A549 (cell line): ENCODE data around the gene PLCL1. TPM values are rescaled to one million over a fixed set of nuclear protein-coding genes. Genes with fewer than 3 reads are reported as not detected.

Experiments used
- ATAC-seq, 2 experiments: fragments of 200-7000 bp in 1 of 2; fragments of >200 bp in 1 of 2; cut with Nextera tagmentation in 1 of 2; cut with Tn5 transposase in 1 of 2; 3 replicates each; pipeline versions ENCODE4 v1.8.0 to v1.9.1; 2018 to 2020; ENCODE audit warnings: mild to moderate bottlenecking in 1 of 2, moderate library complexity in 1 of 2
- CTCF ChIA-PET: fragments of 300-600 bp; sonication (Branson Sonifier 250); formaldehyde crosslinking; extraction: SDS; loops from one replicate; lab custom pipeline; 2021; ENCODE audit warnings: antibody characterized with exemption, inconsistent platforms; lab: Yijun Ruan, JAX
- POLR2A ChIA-PET: fragments of 350-600 bp; formaldehyde crosslinking; extraction: SDS; loops from one replicate; lab custom pipeline; 2021; ENCODE audit warnings: antibody characterized with exemption, inconsistent platforms; lab: Yijun Ruan, JAX
- DNase-seq, 2 experiments: peaks; one replicate each; pipeline versions ENCODE4 v3.0.0 to v3.0.0-alpha.2; 2011 to 2016; ENCODE audit warnings: low read depth in 1 of 2, low spot score in 1 of 2
- FAIRE-seq: peaks from 2 replicates; lab custom pipeline; 2011; peaks lifted over from hg19 to GRCh38; lab: Jason Lieb, UNC
- H3K27ac ChIP-seq, 2 experiments: fragments of >200 bp; sonication (Bioruptor Twin); formaldehyde crosslinking; 3 replicates each; pipeline ENCODE4 v1.5.1; 2016 to 2017
- H3K4me1 ChIP-seq: fragments of >200 bp; sonication (Bioruptor Twin); formaldehyde crosslinking; 3 replicates; pipeline ENCODE4 v1.6.1; 2016
- H3K4me2 ChIP-seq: fragments of >200 bp; sonication (Bioruptor Twin); formaldehyde crosslinking; 3 replicates; pipeline ENCODE4 v1.6.1; 2016
- H3K4me3 ChIP-seq: fragments of >200 bp; sonication (Bioruptor Twin); formaldehyde crosslinking; 3 replicates; pipeline ENCODE4 v1.5.1; 2016
- H3K9me3 ChIP-seq: fragments of >200 bp; sonication (Bioruptor Twin); formaldehyde crosslinking; 3 replicates; pipeline ENCODE4 v1.6.1; 2016
- BCL3 ChIP-seq: fragments of >200 bp; sonication (Bioruptor Twin); formaldehyde crosslinking; IDR thresholded peaks from 3 replicates; pipeline ENCODE4 v1.6.1; 2016
- CBX2 ChIP-seq: fragments of 200-600 bp; sonication (generic); IDR thresholded peaks from 2 replicates; pipeline ENCODE4 v1.6.1; 2016; ENCODE audit warnings: low read depth, mild to moderate bottlenecking, borderline replicate concordance
- CEBPB ChIP-seq, 2 experiments: fragments of >200 bp in 1 of 2; sonication (Bioruptor Twin) in 1 of 2; formaldehyde crosslinking in 1 of 2; IDR thresholded peaks; 2 replicates each; pipeline ENCODE4 v1.6.1; 2012 to 2016
- CHD2 ChIP-seq: fragments of 150-350 bp; IDR thresholded peaks from 2 replicates; pipeline ENCODE4 v1.6.1; 2014; ENCODE audit warnings: low read length; ENCODE audit not compliant: partially characterized antibody
- CHD4 ChIP-seq: fragments of 200-600 bp; sonication (generic); IDR thresholded peaks from 2 replicates; pipeline ENCODE4 v1.6.1; 2016; ENCODE audit warnings: antibody characterized with exemption, mild to moderate bottlenecking, borderline replicate concordance
- EHF ChIP-seq: fragments of 250-450 bp; sonication (Bioruptor Pico); IDR thresholded peaks from 2 replicates; pipeline ENCODE4 v1.5.0; 2020; ENCODE audit warnings: mild to moderate bottlenecking
- EP300 ChIP-seq, 2 experiments: fragments of >200 bp; sonication (Bioruptor Twin); formaldehyde crosslinking; IDR thresholded peaks; 2 replicates in 1 of 2; 3 replicates in 1 of 2; pipeline ENCODE4 v1.6.1; 2016 to 2017
- FOSB ChIP-seq: fragments of 250-450 bp; sonication (Bioruptor Pico); IDR thresholded peaks from 2 replicates; pipeline ENCODE4 v1.5.0; 2020; ENCODE audit warnings: mild to moderate bottlenecking, moderate library complexity
- FOXS1 ChIP-seq: fragments of 250-450 bp; sonication (Bioruptor Pico); IDR thresholded peaks from 2 replicates; pipeline ENCODE4 v1.5.0; 2020; ENCODE audit warnings: mild to moderate bottlenecking, moderate library complexity
- GATA3 ChIP-seq: IDR thresholded peaks from 2 replicates; pipeline ENCODE4 v1.6.1; 2012; ENCODE audit warnings: borderline replicate concordance
- HOXB13 ChIP-seq: fragments of 250-450 bp; sonication (Bioruptor Pico); IDR thresholded peaks from 2 replicates; pipeline ENCODE4 v1.5.0; 2020; ENCODE audit warnings: low read depth, mild to moderate bottlenecking, moderate library complexity
- MAFK ChIP-seq: fragments of 450-650 bp; IDR thresholded peaks from 2 replicates; pipeline ENCODE4 v1.6.1; 2014; ENCODE audit not compliant: partially characterized antibody
- MYC ChIP-seq: IDR thresholded peaks from 2 replicates; pipeline ENCODE4 v1.6.1; 2012; ENCODE audit warnings: mild to moderate bottlenecking, inconsistent platforms, low read length, improper control_type of control experiment, borderline replicate concordance
- NPAS2 ChIP-seq: fragments of 250-450 bp; sonication (Bioruptor Pico); IDR thresholded peaks from 2 replicates; pipeline ENCODE4 v1.8.0; 2022; ENCODE audit warnings: mild to moderate bottlenecking, moderate library complexity, borderline replicate concordance
- PBX3 ChIP-seq: IDR thresholded peaks from 2 replicates; pipeline ENCODE4 v1.6.1; 2012
- PHF8 ChIP-seq: fragments of 200-600 bp; sonication (generic); IDR thresholded peaks from 2 replicates; pipeline ENCODE4 v1.6.1; 2016; ENCODE audit warnings: low read depth, mild to moderate bottlenecking, antibody characterized with exemption, moderate library complexity, borderline replicate concordance
- POLR2A ChIP-seq: IDR thresholded peaks from 2 replicates; pipeline ENCODE4 v1.6.1; 2012; ENCODE audit warnings: mild to moderate bottlenecking, low read length
- POLR2AphosphoS2 ChIP-seq: conservative IDR thresholded peaks from 2 replicates; pipeline ENCODE4 v1.6.1; 2012; ENCODE audit warnings: low read length, improper control_type of control experiment, inconsistent platforms
- RARB ChIP-seq: fragments of 250-450 bp; sonication (Bioruptor Pico); IDR thresholded peaks from 2 replicates; pipeline ENCODE4 v1.8.0; 2021; ENCODE audit warnings: mild to moderate bottlenecking, moderate library complexity
- RFX5 ChIP-seq: fragments of 450-650 bp; IDR thresholded peaks from 2 replicates; pipeline ENCODE4 v1.7.1; 2014; ENCODE audit warnings: antibody characterized with exemption, mild to moderate bottlenecking, moderate library complexity
- RNF2 ChIP-seq: fragments of 200-600 bp; sonication (generic); IDR thresholded peaks from 2 replicates; pipeline ENCODE4 v1.6.1; 2016; ENCODE audit warnings: low read depth, mild to moderate bottlenecking, antibody characterized with exemption, moderate library complexity, borderline replicate concordance
- TFCP2L1 ChIP-seq: fragments of 250-450 bp; sonication (Bioruptor Pico); IDR thresholded peaks from 2 replicates; pipeline ENCODE4 v1.5.0; 2021; ENCODE audit warnings: mild to moderate bottlenecking
- ZC3H11A ChIP-seq: fragments of 450-650 bp; IDR thresholded peaks from 2 replicates; pipeline ENCODE4 v1.6.1; 2014; ENCODE audit warnings: antibody characterized with exemption, mild to moderate bottlenecking
- ZSCAN20 ChIP-seq: fragments of 250-450 bp; sonication (Bioruptor Pico); IDR thresholded peaks from 2 replicates; pipeline ENCODE4 v1.8.0; 2022; ENCODE audit warnings: mild to moderate bottlenecking, moderate library complexity
- WGBS: methylation state at CpG from one replicate; pipeline ENCODE4 v1.1.6; 2017; ENCODE audit errors: missing lambda C conversion rate; 5-methylcytosine and 5-hydroxymethylcytosine counted together
- polyA plus RNA-seq, 4 experiments: library from polyadenylated mRNA; depleted of rRNA in 3 of 4; stranded (reverse); fragments of >200 nt; fragmentation: RNase III in 1 of 4; extraction: RNeasy Plus Mini Kit Qiagen cat#74134 plus additional on column Dnase treatment in 1 of 4; gene quantifications; 2 replicates in 3 of 4; 3 replicates in 1 of 4; pipeline ENCODE4 v1.2.3, GENCODE V29; 2011 to 2017

The PLCL1 gene
- polyA plus RNA-seq, 2 of the 4 experiments (the other 2 are of a cell fraction), result 0.03 TPM

- Histone ChIP-seq H3K4me1 (no peaks in the 10 kb centered on the region), H3K4me3 (no peak overlapping the region), H3K27ac (no peak overlapping the region), H3K4me2 (no peak overlapping the region), H3K9me3 (no peaks in the 10 kb centered on the region)
- ATAC-seq, result no peak
- ChIA-PET POLR2A (no interaction called here), CTCF (interaction anchor here (1.0 kb wide), 1 partner anchor 22 kb away, joined by 3 read pairs; no protein-coding TSS in a partner anchor)
- FAIRE-seq, result no peak
- WGBS, result 39% methylated on average over 2 of the region's 2 CpGs
- no peak for DNase-seq
- TF ChIP-seq ZC3H11A (no peak), EP300 (IDR thresholded peaks at IDR 0.05) (no peak), EHF (CRISPR knock-in tag) (no peak)
These were observed 10.1 kb downstream of the PLCL1 start for GRCh38 chr2:197814526-197814925.

GRCh38 chr2:197821550-197822289, 17.3 kb downstream of the PLCL1 start:
- no peak overlapping the region for H3K27ac ChIP-seq
- TF ChIP-seq CHD4, result no peak
- TF ChIP-seq RFX5, result no peak
- TF ChIP-seq CBX2, result no peak
- no peak for TF ChIP-seq CEBPB (IDR thresholded peaks at IDR 0.05)
- TF ChIP-seq MAFK, result no peak
- no peak for TF ChIP-seq TFCP2L1 (CRISPR knock-in tag)
- no peak for TF ChIP-seq NPAS2
- TF ChIP-seq HOXB13 (CRISPR knock-in tag), result no peak
- TF ChIP-seq BCL3, result no peak
- no peak for TF ChIP-seq GATA3
- TF ChIP-seq, all 56 proteins: peak for 0
- Histone ChIP-seq H3K4me1 (no peaks in the 10 kb centered on the region), H3K4me3 (no peak overlapping the region), H3K9me3 (no peaks in the 10 kb centered on the region), H3K4me2 (no peak overlapping the region)
- ChIA-PET CTCF (no interaction called here), POLR2A (no interaction called here)
- DNase-seq (no peak), ATAC-seq (no peak), FAIRE-seq (no peak)
- WGBS, result 3% methylated on average over 2 of the region's 2 CpGs

GRCh38 chr2:197822333-197822732, 17.9 kb downstream of the PLCL1 start:
- H3K4me2 ChIP-seq, result no peak overlapping the region
- no peak overlapping the region for H3K27ac ChIP-seq
- FAIRE-seq, result no peak
- ChIA-PET POLR2A (no interaction called here), CTCF (no interaction called here)
- no peak for ATAC-seq
- H3K9me3 ChIP-seq, result no peaks in the 10 kb centered on the region
- no peaks in the 10 kb centered on the region for H3K4me1 ChIP-seq
- TF ChIP-seq PBX3 (no peak), POLR2AphosphoS2 (no peak), BCL3 (no peak), EHF (CRISPR knock-in tag) (no peak), PHF8 (no peak), ZSCAN20 (CRISPR knock-in tag) (no peak), RNF2 (no peak), RARB (CRISPR knock-in tag) (no peak), GATA3 (no peak), FOXS1 (CRISPR knock-in tag) (no peak), POLR2A (no peak), MYC (no peak), RFX5 (no peak), CHD2 (no peak), FOSB (CRISPR knock-in tag) (no peak)
- H3K4me3 ChIP-seq, result no peak overlapping the region
- 47% methylated on average over 2 of the region's 2 CpGs for WGBS
- DNase-seq, result no peak
